GM19099 (cell line): ENCODE results near the gene ARHGAP10.

Experiments used
- POLR2A ChIP-seq: IDR thresholded peaks from 3 replicates; pipeline ENCODE4 v1.6.1; 2011; ENCODE audit warnings: low read depth; ENCODE audit not compliant: insufficient read length; ENCODE audit errors: extremely low read depth

ARHGAP10 gene

GRCh38 chr4:148074462-148074861 lies 342.6 kb downstream of the ARHGAP10 start:
- no peak for TF ChIP-seq POLR2A

- TF ChIP-seq POLR2A: no peak
Measured at GRCh38 chr4:148075438-148075837, 343.6 kb downstream of the ARHGAP10 start.

- TF ChIP-seq POLR2A: no peak
Measured at GRCh38 chr4:148076964-148077363, 345.1 kb downstream of the ARHGAP10 start.

GRCh38 chr4:148077581-148077980 lies 345.7 kb downstream of the ARHGAP10 start:
- TF ChIP-seq POLR2A: no peak

- no peak for TF ChIP-seq POLR2A
Measured at GRCh38 chr4:148078061-148078460, 346.2 kb downstream of the ARHGAP10 start.

- no peak for TF ChIP-seq POLR2A
Measured at GRCh38 chr4:148079961-148080360, 348.1 kb downstream of the ARHGAP10 start.

GRCh38 chr4:148081267-148081666 lies 349.4 kb downstream of the ARHGAP10 start:
- TF ChIP-seq POLR2A: no peak

- no peak for TF ChIP-seq POLR2A
Measured at GRCh38 chr4:148081745-148082144, 349.9 kb downstream of the ARHGAP10 start.

- no peak for TF ChIP-seq POLR2A
Measured at GRCh38 chr4:148089624-148090023, 357.7 kb downstream of the ARHGAP10 start.

- TF ChIP-seq POLR2A: no peak
Measured at GRCh38 chr4:148090029-148090428, 358.1 kb downstream of the ARHGAP10 start.

- no peak for TF ChIP-seq POLR2A
Measured at GRCh38 chr4:148090503-148091476, 358.9 kb downstream of the ARHGAP10 start.

GRCh38 chr4:148091896-148092295 lies 360.0 kb downstream of the ARHGAP10 start:
- TF ChIP-seq POLR2A: no peak

GRCh38 chr4:148092316-148093014 lies 360.6 kb downstream of the ARHGAP10 start:
- no peak for TF ChIP-seq POLR2A

- TF ChIP-seq POLR2A: no peak
Measured at GRCh38 chr4:148093065-148093464, 361.2 kb downstream of the ARHGAP10 start.

GRCh38 chr4:148094149-148094548 lies 362.3 kb downstream of the ARHGAP10 start:
- TF ChIP-seq POLR2A: no peak
